Body of pancreas (tissue), 4 donors: Measurements from ENCODE around the gene NTHL1. TPM values are rescaled to one million over a fixed set of nuclear protein-coding genes. Genes with fewer than 3 reads are reported as not detected.

Experiments used
- ATAC-seq: fragments of 150-250 bp; one replicate; pipeline ENCODE4 v1.9.1; 2016
- DNase-seq, 4 donors: peaks; one replicate each; pipeline ENCODE4 v3.0.0-alpha.2; 2019
- H3K27ac ChIP-seq, 4 donors: fragments of 200-600 bp; sonication (generic); 1 replicate in 3 of 4; 2 replicates in 1 of 4; pipeline versions ENCODE4 v1.5.1 to v1.6.1; 2016 to 2019; ENCODE audit warnings: mild to moderate bottlenecking in 1 of 4, mixed read lengths in 1 of 4, moderate library complexity in 1 of 4
- H3K27me3 ChIP-seq, 2 donors: fragments of 200-600 bp; sonication (generic); one replicate each; pipeline ENCODE4 v1.6.0; 2016; ENCODE audit warnings: mild to moderate bottlenecking in 1 of 2
- H3K36me3 ChIP-seq, 2 donors: fragments of 200-600 bp; sonication (generic); replicated peaks in 1 of 2; 2 replicates each; pipeline ENCODE4 v1.5.1; 2016; ENCODE audit warnings: low read depth in 2 of 2; ENCODE audit not compliant: insufficient read depth in 1 of 2
- H3K4me1 ChIP-seq: fragments of 200-600 bp; sonication (generic); one replicate; pipeline ENCODE4 v1.6.0; 2016
- H3K4me3 ChIP-seq, 2 donors: fragments of 200-600 bp; sonication (generic); 1 replicate in 1 of 2; 2 replicates in 1 of 2; pipeline ENCODE4 v1.5.1; 2016 to 2019
- H3K9me3 ChIP-seq, 3 donors: fragments of 200-600 bp; sonication (generic); 1 replicate in 2 of 3; 2 replicates in 1 of 3; pipeline ENCODE4 v1.5.1; 2016
- CTCF ChIP-seq, 7 experiments: fragments of 450-650 bp in 4 of 7; fragments of 200-600 bp in 3 of 7; sonication (generic) in 3 of 7; IDR thresholded peaks; one replicate each; pipeline ENCODE4 v1.5.1; 2016 to 2019; ENCODE audit warnings: antibody characterized with exemption in 7 of 7
- POLR2A ChIP-seq, 3 donors: fragments of 450-650 bp; IDR thresholded peaks; one replicate each; pipeline ENCODE4 v1.6.1; 2016; ENCODE audit warnings: antibody characterized with exemption in 3 of 3, mild to moderate bottlenecking in 2 of 3
- WGBS, 2 donors: methylation state at CpG; one replicate each; pipeline ENCODE4 v1.1.5; 2017; 5-methylcytosine and 5-hydroxymethylcytosine counted together
- intact Hi-C: fragments of 100-400 bp; cut with DNase I; formaldehyde crosslinking; loops from one replicate; pipeline ENCODE4 v1.15.1; 2023
- total RNA-seq, 2 donors: library from RNA; depleted of rRNA; stranded (reverse); fragments of >200 nt; gene quantifications; one replicate each; pipeline ENCODE4 v1.1.0, GENCODE V29; 2016

Gene NTHL1
- total RNA-seq, 2 donors from 2014 or later, result 15.2 to 19.7 TPM

DNA sequence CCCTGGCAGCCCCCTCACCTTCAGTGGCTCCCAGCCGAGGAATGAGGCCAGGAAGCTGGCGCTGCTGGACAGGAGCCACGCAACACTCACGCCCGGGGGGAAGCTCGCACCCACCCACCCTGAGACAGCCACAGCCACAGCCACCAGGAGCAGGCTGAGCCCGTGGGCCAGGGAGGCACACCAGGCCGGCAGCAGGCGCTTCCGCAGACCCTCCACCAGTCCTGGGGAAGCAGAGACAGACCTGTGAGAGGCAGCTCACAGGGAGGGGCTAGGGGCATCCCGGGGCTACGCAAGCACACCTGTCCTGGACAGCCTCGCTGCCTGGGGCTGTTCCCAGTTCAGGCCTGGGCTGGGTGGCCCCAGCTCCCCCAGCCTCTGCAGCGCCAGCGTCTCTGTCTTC, 46.2 kb upstream of the NTHL1 start:
- TF ChIP-seq CTCF (IDR thresholded peaks at IDR 0.05) (no peak), POLR2A (IDR thresholded peaks at IDR 0.05) (no peak)
- Histone ChIP-seq H3K4me3 (no peak overlapping the region), H3K27ac (no peak overlapping the region), H3K9me3 (no peaks in the 10 kb centered on the region), H3K4me1 (peaks cover 31% of the 10 kb centered on the region), H3K36me3 (no peaks in the 10 kb centered on the region), H3K27me3 (no peaks in the 10 kb centered on the region)
- no peak for ATAC-seq
- no peak for DNase-seq
- intact Hi-C loops, result no loop called here
- 90 to 94% methylated on average over 2 to 14 of the region's 15 CpGs for WGBS, 2 donors

DNA sequence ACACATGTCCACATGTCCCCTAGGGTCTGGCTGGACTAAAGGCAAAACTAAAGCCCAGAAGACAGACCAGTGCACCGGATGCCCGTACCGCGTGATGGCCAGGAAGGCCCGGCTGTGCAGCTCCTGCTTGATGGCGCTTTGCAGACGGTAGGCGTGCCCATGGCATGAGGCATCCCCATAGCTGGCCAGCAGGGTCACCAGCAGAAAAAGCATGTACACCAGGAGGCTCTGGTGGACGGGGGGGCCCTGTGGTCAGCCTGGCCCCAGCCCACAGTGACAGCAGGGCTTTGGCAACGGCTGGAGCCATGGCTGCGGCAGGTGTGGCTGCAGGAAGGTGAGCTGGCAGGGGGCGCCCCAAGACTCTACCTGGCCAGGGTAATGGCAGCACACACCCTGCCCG, 45.2 kb upstream of the NTHL1 start:
- Histone ChIP-seq H3K9me3 (no peaks in the 10 kb centered on the region), H3K36me3 (no peaks in the 10 kb centered on the region), H3K27ac (no peak overlapping the region), H3K27me3 (no peaks in the 10 kb centered on the region), H3K4me1 (peaks cover 31% of the 10 kb centered on the region), H3K4me3 (no peak overlapping the region)
- DNase-seq (no peak), ATAC-seq (no peak)
- intact Hi-C loops, result no loop called here
- WGBS, 2 donors, result 94% methylated on average over 11 of the region's 13 CpGs; no CpG with 5 or more reads in 1 of the 2 donors
- no peak for TF ChIP-seq POLR2A (IDR thresholded peaks at IDR 0.05)
- no peak for TF ChIP-seq CTCF (IDR thresholded peaks at IDR 0.05)

GRCh38 chr16:2092256-2092620, 44.6 kb upstream of the NTHL1 start:
- Histone ChIP-seq H3K27me3 (no peaks in the 10 kb centered on the region), H3K36me3 (peaks cover 0 to 2% of the 10 kb centered on the region in 2 donors), H3K4me1 (peaks cover 31% of the 10 kb centered on the region), H3K4me3 (no peak overlapping the region), H3K9me3 (no peaks in the 10 kb centered on the region), H3K27ac (no peak overlapping the region)
- intact Hi-C loops, result no loop called here
- DNase-seq (no peak), ATAC-seq (no peak)
- 78 to 90% methylated on average over 2 to 16 of the region's 16 CpGs for WGBS, 2 donors
- no peak for TF ChIP-seq CTCF (IDR thresholded peaks at IDR 0.05)
- TF ChIP-seq POLR2A (IDR thresholded peaks at IDR 0.05), result no peak

DNA sequence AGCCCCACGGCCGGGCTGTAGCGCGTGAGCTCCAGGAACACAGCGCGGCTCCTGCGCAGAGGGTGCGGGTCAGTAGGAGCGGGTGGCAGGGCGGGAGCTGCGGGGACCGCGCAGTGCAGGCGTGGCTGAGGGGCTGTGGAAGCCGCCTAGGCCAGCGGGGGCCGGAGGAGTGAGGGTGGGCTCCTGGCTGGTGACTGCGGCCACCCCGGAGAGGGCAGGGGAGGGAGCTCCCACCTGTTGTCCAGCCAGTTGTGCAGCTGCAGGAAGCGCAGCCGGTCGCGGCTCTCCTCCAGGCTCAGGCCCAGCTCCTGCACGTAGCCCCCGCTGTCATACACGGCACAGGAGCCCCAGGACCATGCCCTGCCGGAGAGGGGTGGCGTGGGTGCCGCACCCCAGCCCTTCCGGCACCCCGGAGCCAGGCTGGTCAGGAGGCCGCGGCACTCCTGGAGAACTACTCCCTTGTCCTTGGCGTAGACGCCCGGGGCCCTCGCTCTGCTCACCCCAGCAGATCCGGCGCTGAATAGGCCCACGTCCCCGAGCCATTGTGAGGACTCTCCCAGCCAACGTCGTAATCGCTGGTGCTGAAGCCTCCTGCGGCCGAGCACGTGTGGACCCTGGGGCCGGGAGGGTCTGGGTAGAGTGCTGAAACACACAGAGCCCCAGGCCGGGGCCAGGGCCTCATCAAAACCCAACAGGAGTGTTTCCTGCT, 44.1 kb upstream of the NTHL1 start:
- no peak overlapping the region for H3K4me3 ChIP-seq
- peak overlapping the region in 3 of 4 donors; percentile 47 to 84 (median 78) for H3K27ac ChIP-seq
- DNase-seq (peak in 1 of 4 donors; percentile 39), ATAC-seq (no peak)
- WGBS, 2 donors, result 57 to 65% methylated on average over 23 to 38 of the region's 49 CpGs
- no peaks in the 10 kb centered on the region for H3K27me3 ChIP-seq
- TF ChIP-seq CTCF (IDR thresholded peaks at IDR 0.05), result no peak
- TF ChIP-seq POLR2A (IDR thresholded peaks at IDR 0.05), result no peak
- H3K9me3 ChIP-seq, result no peaks in the 10 kb centered on the region
- peaks cover 0 to 5% of the 10 kb centered on the region in 2 donors for H3K36me3 ChIP-seq
- peaks cover 31% of the 10 kb centered on the region for H3K4me1 ChIP-seq
- intact Hi-C loops, result no loop called here
